ENCODE measurements around the gene GDF2. TPM values are rescaled to one million over a fixed set of nuclear protein-coding genes. Genes with fewer than 3 reads are reported as not detected.

GDF2 gene
- total and polyA plus RNA-seq, 4 donors = not detected

GRCh38 chr10:47360419-47361040 lies 38.3 kb downstream of the GDF2 start:
- Histone ChIP-seq H3K4me3 (no peak overlapping the region), H3K4me1 (ENCODE audit: control insufficient read depth in 5 of 5, insufficient read depth in 5 of 5, low read length in 5 of 5) (no peaks in the 10 kb centered on the region), H3K27me3 (ENCODE audit: control insufficient read depth in 3 of 3, insufficient read depth in 3 of 3, low read length in 2 of 3) (no peaks in the 10 kb centered on the region), H3K9me3 (ENCODE audit: control insufficient read depth in 4 of 4, insufficient read depth in 3 of 4, low read length in 3 of 4) (no peaks in the 10 kb centered on the region), H3K27ac (ENCODE audit: low read depth in 1 of 2, low read length in 1 of 2) (no peak overlapping the region), H3K9ac (ENCODE audit: insufficient read depth in 1 of 2, low read length in 2 of 2) (no peak overlapping the region), H3K36me3 (ENCODE audit: control insufficient read depth in 4 of 4, insufficient read depth in 4 of 4, low read length in 4 of 4) (no peaks in the 10 kb centered on the region)
- TF ChIP-seq CTCF (IDR thresholded peaks at IDR 0.05; ENCODE audit: control extremely low read depth, extremely low read depth) = no peak
- 77 to 86% methylated on average over 13 to 14 of the region's 14 CpGs for WGBS, 2 donors
- ATAC-seq (ENCODE audit: insufficient read depth, low FRiP score) (no peak), DNase-seq (no peak)

GRCh38 chr10:47361293-47361692 lies 39.0 kb downstream of the GDF2 start:
- DNase-seq = peak in 2 of 3 donors; percentile 44 to 45
- TF ChIP-seq CTCF (IDR thresholded peaks at IDR 0.05; ENCODE audit: control extremely low read depth, extremely low read depth) = no peak
- 58 to 60% methylated on average over 9 of the region's 9 CpGs for WGBS, 2 donors
- Histone ChIP-seq H3K9me3 (ENCODE audit: control insufficient read depth in 4 of 4, insufficient read depth in 3 of 4, low read length in 3 of 4) (no peaks in the 10 kb centered on the region), H3K27ac (ENCODE audit: low read depth in 1 of 2, low read length in 1 of 2) (no peak overlapping the region), H3K4me1 (ENCODE audit: control insufficient read depth in 5 of 5, insufficient read depth in 5 of 5, low read length in 5 of 5) (no peaks in the 10 kb centered on the region), H3K36me3 (ENCODE audit: control insufficient read depth in 4 of 4, insufficient read depth in 4 of 4, low read length in 4 of 4) (no peaks in the 10 kb centered on the region), H3K27me3 (ENCODE audit: control insufficient read depth in 3 of 3, insufficient read depth in 3 of 3, low read length in 2 of 3) (no peaks in the 10 kb centered on the region), H3K4me3 (no peak overlapping the region), H3K9ac (ENCODE audit: insufficient read depth in 1 of 2, low read length in 2 of 2) (no peak overlapping the region)
- peak; percentile 54 for ATAC-seq (ENCODE audit: insufficient read depth, low FRiP score)

- Histone ChIP-seq H3K36me3 (ENCODE audit: control insufficient read depth in 4 of 4, insufficient read depth in 4 of 4, low read length in 4 of 4) (no peaks in the 10 kb centered on the region), H3K27me3 (ENCODE audit: control insufficient read depth in 3 of 3, insufficient read depth in 3 of 3, low read length in 2 of 3) (no peaks in the 10 kb centered on the region), H3K9ac (ENCODE audit: insufficient read depth in 1 of 2, low read length in 2 of 2) (no peak overlapping the region), H3K9me3 (ENCODE audit: control insufficient read depth in 4 of 4, insufficient read depth in 3 of 4, low read length in 3 of 4) (no peaks in the 10 kb centered on the region), H3K27ac (ENCODE audit: low read depth in 1 of 2, low read length in 1 of 2) (no peak overlapping the region), H3K4me3 (no peak overlapping the region), H3K4me1 (ENCODE audit: control insufficient read depth in 5 of 5, insufficient read depth in 5 of 5, low read length in 5 of 5) (no peaks in the 10 kb centered on the region)
- WGBS, 2 donors = 84 to 94% methylated on average over 3 of the region's 3 CpGs
- TF ChIP-seq CTCF (IDR thresholded peaks at IDR 0.05; ENCODE audit: control extremely low read depth, extremely low read depth) = no peak
- ATAC-seq (ENCODE audit: insufficient read depth, low FRiP score) (no peak), DNase-seq (peak in 1 of 3 donors; percentile 3)
Observed at GRCh38 chr10:47362199-47362598, 39.9 kb downstream of the GDF2 start.

GRCh38 chr10:47363781-47364180 lies 41.5 kb downstream of the GDF2 start:
- Histone ChIP-seq H3K9me3 (ENCODE audit: control insufficient read depth in 4 of 4, insufficient read depth in 3 of 4, low read length in 3 of 4) (no peaks in the 10 kb centered on the region), H3K9ac (ENCODE audit: insufficient read depth in 1 of 2, low read length in 2 of 2) (no peak overlapping the region), H3K27me3 (ENCODE audit: control insufficient read depth in 3 of 3, insufficient read depth in 3 of 3, low read length in 2 of 3) (no peaks in the 10 kb centered on the region), H3K4me1 (ENCODE audit: control insufficient read depth in 5 of 5, insufficient read depth in 5 of 5, low read length in 5 of 5) (no peaks in the 10 kb centered on the region), H3K36me3 (ENCODE audit: control insufficient read depth in 4 of 4, insufficient read depth in 4 of 4, low read length in 4 of 4) (no peaks in the 10 kb centered on the region), H3K27ac (ENCODE audit: low read depth in 1 of 2, low read length in 1 of 2) (no peak overlapping the region), H3K4me3 (no peak overlapping the region)
- DNase-seq (peak in 1 of 3 donors; percentile 0), ATAC-seq (ENCODE audit: insufficient read depth, low FRiP score) (no peak)
- no peak for TF ChIP-seq CTCF (IDR thresholded peaks at IDR 0.05; ENCODE audit: control extremely low read depth, extremely low read depth)
- WGBS, 2 donors = 78 to 92% methylated on average over 3 of the region's 3 CpGs

Data from lung (tissue), 12 donors.